IPS-18a (cell line): Measurements from ENCODE around the gene TMEM204.

Experiments
- H3K27ac ChIP-seq: one replicate; pipeline ENCODE4 v1.5.1; 2013; ENCODE audit warnings: low read length
- H3K27me3 ChIP-seq: one replicate; pipeline ENCODE4 v1.6.1; 2013; ENCODE audit warnings: mild to moderate bottlenecking, low read length; ENCODE audit not compliant: control insufficient read depth, insufficient read depth
- H3K36me3 ChIP-seq: one replicate; pipeline ENCODE4 v1.6.1; 2013; ENCODE audit warnings: low read depth, low read length; ENCODE audit not compliant: control insufficient read depth
- H3K4me1 ChIP-seq: one replicate; pipeline ENCODE4 v1.6.1; 2013; ENCODE audit warnings: low read depth, low read length; ENCODE audit not compliant: control insufficient read depth
- H3K4me3 ChIP-seq: one replicate; pipeline ENCODE4 v1.5.1; 2013; ENCODE audit warnings: low read length
- H3K9ac ChIP-seq: one replicate; pipeline ENCODE4 v1.6.1; 2013; ENCODE audit warnings: mild to moderate bottlenecking, low read length, moderate library complexity
- H3K9me3 ChIP-seq: one replicate; pipeline ENCODE4 v1.6.1; 2013; ENCODE audit warnings: low read depth, low read length; ENCODE audit not compliant: control insufficient read depth

TMEM204 gene

DNA sequence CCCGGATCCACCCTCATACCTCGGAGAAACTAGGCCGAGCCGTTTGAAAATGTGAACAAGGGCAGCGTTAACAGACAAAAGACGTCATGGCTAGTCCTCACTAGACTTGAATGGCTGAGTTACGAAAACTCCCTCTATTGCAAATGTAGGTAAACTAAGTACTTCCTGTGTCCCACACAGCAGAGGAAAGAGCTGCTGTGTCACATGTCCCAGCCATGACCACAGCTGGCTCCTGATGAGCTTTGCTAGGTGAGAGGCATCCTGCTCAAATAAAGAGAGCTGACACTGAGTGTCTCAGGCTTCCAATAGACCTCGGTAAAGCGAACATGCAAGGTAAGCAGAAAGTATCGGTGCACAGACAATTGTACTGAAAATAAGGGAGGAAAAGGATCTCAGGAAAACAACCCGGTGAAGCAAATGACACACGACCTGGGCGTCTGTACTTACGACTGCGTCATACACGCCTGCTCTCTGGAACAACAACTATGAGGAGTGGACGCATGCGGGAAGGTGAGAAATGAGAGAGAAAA, 26.0 kb downstream of the TMEM204 start:
- Histone ChIP-seq H3K36me3 (peaks cover 34% of the 10 kb centered on the region), H3K4me3 (no peak overlapping the region), H3K27me3 (no peaks in the 10 kb centered on the region), H3K9ac (no peak overlapping the region), H3K27ac (no peak overlapping the region), H3K9me3 (no peaks in the 10 kb centered on the region), H3K4me1 (no peaks in the 10 kb centered on the region)

DNA sequence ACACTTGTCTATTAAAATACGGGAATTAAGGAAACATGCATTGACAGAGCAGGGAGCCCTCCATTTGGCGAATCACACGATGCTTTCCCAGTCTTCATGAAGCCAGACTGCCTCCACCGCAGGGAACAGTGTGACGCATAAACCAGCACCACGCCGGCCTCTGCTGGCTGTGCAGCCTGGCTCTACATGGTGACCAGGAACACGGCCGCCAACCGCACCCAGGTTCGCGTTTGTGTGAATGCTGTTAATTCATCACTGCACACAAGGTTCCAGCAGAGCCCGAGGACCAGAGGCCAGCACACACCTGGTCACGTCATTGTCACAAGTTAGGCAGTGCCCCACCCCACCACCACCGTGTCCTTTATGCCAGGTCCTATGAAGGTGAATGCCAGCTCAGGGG, 26.7 kb downstream of the TMEM204 start:
- Histone ChIP-seq H3K4me3 (no peak overlapping the region), H3K9me3 (no peaks in the 10 kb centered on the region), H3K27me3 (no peaks in the 10 kb centered on the region), H3K4me1 (no peaks in the 10 kb centered on the region), H3K36me3 (peaks cover 31% of the 10 kb centered on the region), H3K27ac (no peak overlapping the region), H3K9ac (no peak overlapping the region)

DNA sequence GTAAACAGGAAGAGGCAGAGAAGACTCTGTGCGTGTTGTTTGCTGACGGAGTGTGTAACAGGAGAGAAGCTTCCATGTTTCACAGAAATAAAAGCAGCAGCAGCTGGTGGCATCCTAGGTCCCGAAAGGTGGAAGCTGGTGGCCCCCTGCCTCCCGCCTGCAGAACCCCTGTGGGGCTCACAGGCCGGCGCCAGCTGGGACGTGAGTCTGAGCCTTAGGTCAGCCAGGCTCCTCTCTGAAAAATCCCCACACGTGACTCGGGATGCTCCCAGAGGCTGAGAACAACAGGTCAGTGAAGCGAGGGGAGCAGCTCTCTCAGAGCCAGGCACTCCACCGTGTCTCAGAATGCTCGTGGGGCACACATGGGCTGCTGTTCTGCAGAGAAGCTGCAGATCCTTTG, 27.4 kb downstream of the TMEM204 start:
- Histone ChIP-seq H3K9me3 (no peaks in the 10 kb centered on the region), H3K9ac (no peak overlapping the region), H3K4me1 (no peaks in the 10 kb centered on the region), H3K27me3 (no peaks in the 10 kb centered on the region), H3K4me3 (no peak overlapping the region), H3K27ac (no peak overlapping the region), H3K36me3 (peaks cover 28% of the 10 kb centered on the region)

DNA sequence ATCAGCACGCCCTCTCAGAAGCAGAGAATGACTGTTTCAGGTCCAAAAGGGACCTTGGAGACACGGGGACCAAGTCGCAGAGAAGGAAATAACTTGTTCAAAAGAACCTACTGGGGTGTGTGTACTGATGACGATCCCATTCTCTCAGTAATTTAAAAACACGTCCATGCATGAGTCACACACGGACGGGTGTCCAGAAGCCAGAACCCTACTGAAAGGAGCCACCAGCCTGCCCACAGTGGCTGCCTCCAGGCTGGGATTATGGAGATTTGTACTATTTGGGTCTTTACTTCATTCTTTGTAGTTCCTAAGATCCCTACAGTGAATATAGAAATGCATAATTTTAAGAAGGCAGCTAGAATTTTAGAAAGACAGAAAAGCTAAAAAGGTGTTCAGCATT, 27.8 kb downstream of the TMEM204 start:
- H3K36me3 ChIP-seq, result peaks cover 28% of the 10 kb centered on the region
- no peaks in the 10 kb centered on the region for H3K4me1 ChIP-seq
- no peaks in the 10 kb centered on the region for H3K9me3 ChIP-seq
- H3K27ac ChIP-seq, result no peak overlapping the region
- H3K27me3 ChIP-seq, result no peaks in the 10 kb centered on the region
- H3K9ac ChIP-seq, result no peak overlapping the region
- no peak overlapping the region for H3K4me3 ChIP-seq

DNA sequence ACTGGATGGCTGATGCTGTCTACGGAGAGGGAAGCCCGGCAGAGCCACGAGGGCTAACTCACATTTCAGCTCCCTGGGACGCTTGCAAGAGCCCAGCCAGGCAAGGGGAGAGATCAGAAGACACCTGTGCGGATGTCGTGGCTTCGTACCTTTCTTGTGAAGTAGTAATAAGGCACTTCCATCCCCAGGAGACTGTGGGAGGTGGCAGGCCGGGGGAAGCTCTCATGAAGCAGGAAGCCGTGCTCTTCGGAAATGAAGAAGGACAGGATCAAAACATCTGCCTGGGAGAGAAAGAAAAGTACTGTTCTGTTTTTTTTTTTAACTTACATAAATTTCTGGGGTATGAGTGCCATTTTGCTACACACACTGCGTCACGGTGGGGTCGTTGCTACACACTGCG, 28.4 kb downstream of the TMEM204 start:
- H3K27ac ChIP-seq, result no peak overlapping the region
- no peaks in the 10 kb centered on the region for H3K4me1 ChIP-seq
- no peaks in the 10 kb centered on the region for H3K9me3 ChIP-seq
- H3K9ac ChIP-seq, result no peak overlapping the region
- no peaks in the 10 kb centered on the region for H3K27me3 ChIP-seq
- no peak overlapping the region for H3K4me3 ChIP-seq
- H3K36me3 ChIP-seq, result peaks cover 28% of the 10 kb centered on the region

DNA sequence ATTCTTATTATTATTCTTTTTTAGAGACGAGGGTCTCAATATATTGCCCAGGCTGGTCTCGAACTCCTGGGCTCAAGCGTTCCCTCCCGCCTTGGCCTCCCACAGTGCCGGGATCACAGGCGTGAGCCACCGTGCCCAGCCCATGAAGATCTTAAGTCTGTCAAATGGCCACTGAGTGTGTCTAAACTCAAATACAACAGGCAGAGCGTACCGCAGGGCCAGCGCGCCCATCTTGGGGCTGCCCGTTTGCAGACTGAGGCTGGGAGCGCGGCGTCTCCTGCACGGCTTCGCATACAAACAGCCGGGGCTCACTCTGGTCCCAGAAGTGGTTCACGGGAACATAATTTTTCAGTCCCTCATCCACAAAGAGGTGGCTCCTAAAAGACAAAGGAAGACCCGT, 30.3 kb downstream of the TMEM204 start:
- Histone ChIP-seq H3K36me3 (peaks cover 25% of the 10 kb centered on the region), H3K27ac (no peak overlapping the region), H3K4me3 (no peak overlapping the region), H3K9me3 (no peaks in the 10 kb centered on the region), H3K4me1 (no peaks in the 10 kb centered on the region), H3K27me3 (no peaks in the 10 kb centered on the region), H3K9ac (no peak overlapping the region)

DNA sequence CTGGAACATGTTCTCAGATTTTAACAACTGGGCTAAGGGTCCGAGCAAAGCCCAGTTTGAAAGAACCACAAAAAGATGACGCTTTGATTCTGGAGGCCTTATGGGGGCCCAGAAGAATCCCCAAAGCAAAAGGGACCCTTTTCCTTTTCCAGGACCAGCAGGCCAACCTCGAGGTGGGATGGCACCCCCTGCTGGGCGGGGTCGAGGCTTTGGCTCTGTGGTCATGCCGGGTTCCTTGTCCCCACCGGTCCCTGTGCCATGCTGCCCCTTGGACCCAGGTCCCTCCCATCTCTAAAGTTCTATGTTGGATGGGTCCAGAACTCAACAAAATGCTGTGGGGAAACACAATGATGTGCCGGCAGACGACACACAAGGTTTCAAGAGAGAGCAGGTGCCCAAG, 30.9 kb downstream of the TMEM204 start:
- H3K27ac ChIP-seq, result no peak overlapping the region
- H3K27me3 ChIP-seq, result no peaks in the 10 kb centered on the region
- H3K4me3 ChIP-seq, result no peak overlapping the region
- peaks cover 25% of the 10 kb centered on the region for H3K36me3 ChIP-seq
- no peaks in the 10 kb centered on the region for H3K4me1 ChIP-seq
- H3K9me3 ChIP-seq, result no peaks in the 10 kb centered on the region
- no peak overlapping the region for H3K9ac ChIP-seq

DNA sequence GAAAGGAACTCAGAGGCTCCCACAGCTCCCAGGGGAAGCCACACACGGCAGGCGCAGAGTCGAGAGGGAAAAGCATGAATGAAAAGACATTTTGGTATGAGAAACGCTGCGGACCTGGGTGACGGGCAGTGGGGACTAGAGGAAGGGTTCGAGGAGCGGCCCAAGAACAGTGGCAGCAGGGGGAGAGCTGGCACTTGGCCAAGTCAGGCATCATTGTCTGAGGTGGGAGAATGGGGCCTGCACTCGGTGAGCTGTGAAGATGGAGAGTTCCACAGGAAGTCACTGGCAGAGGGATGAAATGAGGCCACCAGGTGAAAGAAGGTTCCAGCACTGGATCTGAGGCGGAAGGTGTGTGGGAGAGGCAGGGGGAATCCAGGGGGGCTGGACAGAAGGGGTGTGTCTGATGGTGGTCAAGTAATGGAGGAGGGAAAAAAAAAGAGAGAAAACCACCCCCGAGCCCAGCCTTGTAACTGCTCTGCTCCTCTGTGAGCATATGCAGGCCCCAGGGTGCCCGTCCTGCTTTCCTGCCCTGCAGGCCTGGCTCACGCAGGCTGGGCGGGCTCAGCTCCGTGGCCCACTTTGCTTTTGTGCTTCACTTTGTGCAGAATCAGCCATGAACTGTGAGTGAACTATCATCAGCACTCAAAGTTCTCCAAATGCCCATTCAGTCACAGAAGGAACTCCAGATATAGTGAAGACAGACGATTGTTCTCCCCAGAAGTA, 31.8 kb downstream of the TMEM204 start:
- H3K4me1 ChIP-seq, result no peaks in the 10 kb centered on the region
- H3K27ac ChIP-seq, result no peak overlapping the region
- no peak overlapping the region for H3K4me3 ChIP-seq
- no peak overlapping the region for H3K9ac ChIP-seq
- H3K36me3 ChIP-seq, result peaks cover 20% of the 10 kb centered on the region
- H3K9me3 ChIP-seq, result no peaks in the 10 kb centered on the region
- H3K27me3 ChIP-seq, result no peaks in the 10 kb centered on the region

DNA sequence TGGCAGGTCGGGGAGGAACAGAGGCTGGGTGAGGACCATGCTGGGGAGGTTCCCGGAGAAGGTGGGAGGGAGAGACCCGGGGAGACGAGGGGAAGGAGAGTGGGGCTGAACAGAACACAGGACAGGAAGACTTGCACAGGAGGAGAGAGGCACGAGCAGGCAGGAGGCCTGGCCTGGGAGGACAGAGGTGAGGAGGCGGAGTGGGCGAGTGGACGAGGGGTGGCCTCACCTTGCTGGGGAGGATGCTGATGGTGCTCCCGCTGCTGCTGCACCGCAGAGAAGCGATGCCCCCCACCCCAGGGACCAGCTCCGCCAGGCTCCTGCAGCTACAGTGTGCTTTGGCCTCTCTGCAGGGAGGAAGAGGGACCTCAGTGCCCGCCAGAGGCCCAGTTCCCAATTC, 34.5 kb downstream of the TMEM204 start:
- no peaks in the 10 kb centered on the region for H3K4me1 ChIP-seq
- no peaks in the 10 kb centered on the region for H3K9me3 ChIP-seq
- no peak overlapping the region for H3K9ac ChIP-seq
- H3K36me3 ChIP-seq, result peaks cover 4% of the 10 kb centered on the region
- no peak overlapping the region for H3K4me3 ChIP-seq
- H3K27ac ChIP-seq, result no peak overlapping the region
- no peaks in the 10 kb centered on the region for H3K27me3 ChIP-seq

DNA sequence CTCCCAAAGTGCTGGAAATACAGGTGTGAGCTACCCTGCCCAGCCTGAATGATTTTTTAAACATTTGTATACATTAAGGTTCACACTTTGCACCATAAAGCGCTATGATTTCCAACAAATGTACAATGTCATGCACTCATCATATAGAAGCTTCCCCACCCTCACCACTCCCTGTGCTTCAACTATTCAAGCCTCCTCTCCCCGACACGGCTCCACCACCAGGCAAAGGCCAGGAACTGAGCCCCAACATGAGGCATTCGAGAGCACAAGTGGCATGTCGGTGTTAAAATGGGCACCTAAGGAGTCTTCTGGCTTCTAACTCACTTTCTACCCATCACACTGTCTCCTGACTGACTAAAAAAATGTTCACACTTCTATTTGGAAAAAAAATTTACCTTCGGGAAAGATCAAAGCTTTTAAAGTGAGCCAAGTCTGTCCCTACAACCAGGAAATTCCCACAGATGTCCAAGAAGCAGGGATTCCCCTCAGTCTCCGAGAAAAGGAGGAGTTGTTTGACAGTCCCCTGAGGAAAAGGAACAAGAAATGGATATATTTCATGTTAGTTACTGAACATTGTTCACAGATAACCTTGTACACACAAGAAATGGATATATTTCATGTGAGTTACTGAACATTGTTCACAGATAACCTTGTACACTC, 37.7 kb downstream of the TMEM204 start:
- Histone ChIP-seq H3K9ac (no peak overlapping the region), H3K36me3 (peaks cover 4% of the 10 kb centered on the region), H3K27me3 (no peaks in the 10 kb centered on the region), H3K27ac (no peak overlapping the region), H3K4me1 (no peaks in the 10 kb centered on the region), H3K9me3 (no peaks in the 10 kb centered on the region), H3K4me3 (no peak overlapping the region)

DNA sequence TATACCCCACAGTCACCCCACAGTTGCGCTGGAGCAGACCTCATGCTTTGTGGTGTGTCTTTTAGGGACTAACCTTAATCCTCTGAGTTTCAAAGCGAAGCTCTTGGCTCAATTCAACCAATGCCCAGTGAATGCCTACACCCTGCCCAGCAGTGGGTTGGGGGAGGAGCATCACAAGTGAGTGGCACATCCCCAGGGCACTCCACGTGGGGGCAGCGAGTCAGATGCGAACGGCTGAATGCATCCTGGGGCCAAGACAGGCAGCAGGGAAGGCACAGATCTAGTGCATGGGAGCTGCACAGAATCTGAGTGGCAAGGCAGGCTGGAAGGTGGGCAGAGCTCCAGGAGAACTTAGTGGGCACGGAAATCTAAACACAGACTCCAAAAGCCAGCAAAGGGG, 39.2 kb downstream of the TMEM204 start:
- no peak overlapping the region for H3K4me3 ChIP-seq
- no peak overlapping the region for H3K27ac ChIP-seq
- H3K9me3 ChIP-seq, result no peaks in the 10 kb centered on the region
- H3K36me3 ChIP-seq, result peaks cover 4% of the 10 kb centered on the region
- no peaks in the 10 kb centered on the region for H3K27me3 ChIP-seq
- no peaks in the 10 kb centered on the region for H3K4me1 ChIP-seq
- H3K9ac ChIP-seq, result no peak overlapping the region

DNA sequence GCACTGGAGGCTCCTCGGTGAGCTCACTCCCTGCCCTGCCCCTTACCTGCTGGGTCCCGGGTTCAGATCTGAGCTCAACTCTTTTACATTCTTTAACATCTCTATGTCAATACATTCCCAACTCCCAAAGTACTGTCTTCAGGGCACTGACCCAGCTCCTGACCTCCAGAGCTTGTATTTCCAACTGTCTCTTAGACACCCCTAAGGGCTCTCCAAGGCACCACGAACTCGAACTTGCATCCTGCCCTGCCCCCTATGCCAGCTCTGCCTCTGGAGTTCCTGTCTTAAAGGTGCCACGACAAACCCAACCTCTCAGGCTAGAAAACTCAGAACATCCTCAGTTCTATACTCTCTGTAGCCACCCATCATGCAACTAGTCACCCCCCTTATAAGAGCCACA, 39.8 kb downstream of the TMEM204 start:
- H3K4me3 ChIP-seq, result no peak overlapping the region
- no peaks in the 10 kb centered on the region for H3K4me1 ChIP-seq
- H3K9ac ChIP-seq, result no peak overlapping the region
- H3K9me3 ChIP-seq, result no peaks in the 10 kb centered on the region
- H3K27ac ChIP-seq, result no peak overlapping the region
- no peaks in the 10 kb centered on the region for H3K27me3 ChIP-seq
- peaks cover 4% of the 10 kb centered on the region for H3K36me3 ChIP-seq
